NOMO-1 (cell line): ENCODE data around the gene DPH3.
"Not testable (repeated sequence)": the region's sequence is repeated elsewhere in the genome, so short reads cannot be mapped to it uniquely, and the experiment has no call there.

Experiments used
- DNase-seq, 2 experiments: peaks; one replicate each; lab custom pipeline; 2025; ENCODE audit not compliant: unreplicated experiment in 2 of 2; lab: John Stamatoyannopoulos, UW

Gene DPH3

DNA sequence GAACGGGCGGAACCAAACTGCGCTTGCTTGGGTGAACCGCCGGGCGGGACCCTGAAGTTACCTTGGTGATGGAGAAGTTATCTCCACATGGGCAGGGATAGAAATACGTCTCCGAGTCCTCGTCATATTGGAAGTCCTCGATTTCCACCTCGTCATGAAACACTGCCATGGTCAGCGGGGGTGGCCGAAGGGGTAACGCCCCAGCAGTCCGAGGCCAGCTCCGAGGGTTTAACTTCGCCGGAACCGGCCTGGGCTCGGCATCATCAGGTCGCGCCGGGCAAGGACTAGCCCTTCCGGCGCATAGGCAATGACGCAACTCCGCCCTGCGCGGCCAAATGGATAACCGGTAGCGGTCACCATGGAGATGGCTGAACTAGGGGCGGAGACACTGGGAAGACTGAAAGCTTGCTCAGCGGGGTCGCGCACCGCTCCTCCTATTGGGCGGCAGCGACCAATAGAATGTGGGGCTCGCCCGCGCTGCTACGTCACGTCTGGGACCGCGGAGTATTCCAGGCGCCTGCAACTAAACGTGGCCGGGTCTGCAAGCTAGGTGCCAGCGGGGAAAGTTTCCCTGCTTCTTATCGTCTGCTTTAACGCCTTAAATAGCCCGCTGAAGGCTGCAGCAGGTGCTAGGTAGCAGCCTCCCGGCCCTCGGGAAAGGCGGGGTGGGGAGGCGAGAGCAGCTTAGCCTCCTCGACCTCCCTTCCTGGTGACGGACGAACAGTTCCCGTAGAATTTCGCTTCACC lies at the start of gene DPH3, which contains the start of gene OXNAD1:
Gene DPH3 (minus strand): TSS at position 236 of the 747 bp plus-strand sequence. CDS start 67 bp downstream, at position 169.
Gene OXNAD1 (plus strand): TSS at position 505 of the 747 bp plus-strand sequence. CDS start 5,741 bp downstream, outside the sequence.
- peak; percentile 98 to 99 for DNase-seq

DNA sequence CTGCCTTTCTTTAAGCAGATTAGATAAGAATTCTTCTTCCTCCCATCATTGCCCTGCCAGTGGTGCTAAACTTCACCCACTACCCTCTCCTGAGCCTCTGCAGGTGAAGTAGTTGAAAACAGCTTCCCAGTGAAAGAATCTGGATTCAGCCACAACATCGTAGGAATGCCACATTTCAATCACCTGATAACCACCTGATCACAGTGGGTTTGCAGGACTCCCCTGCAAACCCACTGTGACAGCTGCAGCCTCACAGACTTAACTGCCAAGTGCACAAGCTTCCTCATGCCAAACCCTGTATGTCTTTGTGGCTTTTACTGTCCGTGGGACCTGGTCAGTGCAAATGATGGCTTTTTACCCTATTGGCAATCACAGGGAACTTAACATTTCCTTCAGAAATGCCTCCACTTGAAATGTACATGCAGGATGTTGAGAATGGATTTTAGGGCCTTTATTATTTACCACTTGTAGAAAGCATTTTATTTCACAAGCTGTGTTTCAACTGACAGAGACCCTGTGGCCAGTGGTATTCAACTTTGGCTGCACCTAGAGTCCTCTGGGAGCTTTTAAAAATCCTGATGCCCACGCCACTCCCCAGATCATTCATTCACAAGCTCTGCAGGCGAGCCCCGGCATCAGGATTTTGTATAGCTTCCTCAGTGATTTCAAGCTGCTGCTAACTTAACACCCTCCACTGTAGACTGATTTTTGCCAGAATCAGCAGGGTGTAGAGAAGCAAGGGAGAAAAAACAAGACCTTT lies 49.3 kb upstream of the DPH3 start:
- DNase-seq = no peak

DNA sequence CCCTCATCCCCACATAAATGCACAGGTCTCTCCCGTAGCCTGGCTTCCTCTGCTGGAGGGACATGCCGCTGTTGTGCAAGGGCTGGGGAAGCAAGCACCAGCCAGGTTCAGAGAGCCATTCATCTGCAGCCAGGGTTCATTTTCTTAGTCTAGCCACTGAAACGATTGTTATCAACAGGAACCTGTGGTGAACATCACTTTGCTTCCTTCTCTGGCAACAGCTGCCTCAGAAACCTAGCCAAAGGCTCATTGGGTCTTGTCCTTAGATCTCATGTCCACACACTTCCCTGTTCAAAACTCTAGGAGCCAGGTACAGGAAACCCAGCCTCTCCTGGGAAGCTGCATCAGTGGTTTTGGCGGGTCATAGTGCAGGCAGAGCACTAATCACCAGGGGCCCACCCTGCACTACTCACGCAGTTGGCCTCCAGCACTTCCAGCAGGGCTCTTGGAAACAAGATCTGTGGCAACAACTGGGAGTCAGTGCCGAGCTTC lies 47.3 kb upstream of the DPH3 start:
- no peak for DNase-seq

DNA sequence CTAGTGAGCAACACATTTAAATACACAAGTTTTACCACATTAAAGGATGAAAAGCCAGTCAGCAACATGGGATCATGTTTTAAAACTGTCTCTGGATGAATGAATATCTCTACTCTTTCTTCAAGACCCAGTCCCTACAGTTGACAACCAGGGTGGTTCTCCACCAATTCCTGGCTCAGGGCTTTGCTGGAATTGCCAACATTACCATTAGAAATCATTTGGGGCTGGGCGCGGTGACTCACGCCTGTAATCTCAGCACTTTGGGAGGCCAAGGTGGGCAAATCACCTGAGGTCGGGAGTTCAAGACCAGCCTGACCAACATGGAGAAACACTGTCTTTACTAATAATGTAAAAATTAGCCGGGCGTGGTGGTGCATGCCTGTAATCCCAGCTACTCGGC lies 45.7 kb upstream of the DPH3 start:
- not testable (repeated sequence) for DNase-seq

DNA sequence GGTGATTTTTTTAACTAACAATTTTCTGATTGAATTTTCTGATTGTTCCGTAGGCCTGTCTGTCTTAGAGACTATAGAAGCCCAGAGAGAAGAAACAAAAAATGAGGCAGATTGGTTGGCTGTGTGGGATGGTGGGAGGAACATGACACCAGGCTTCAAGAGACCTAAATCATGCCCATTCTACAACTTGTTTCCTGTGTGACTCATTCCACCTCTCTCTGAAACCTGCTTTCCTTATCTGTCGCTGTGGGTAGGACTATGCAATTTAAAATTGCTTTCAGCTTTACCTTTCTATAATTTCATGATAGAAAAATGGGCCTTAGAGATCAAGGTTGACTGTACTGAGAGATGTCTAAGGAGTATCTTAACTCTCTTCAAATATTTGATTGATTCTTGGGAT lies 44.8 kb upstream of the DPH3 start:
- DNase-seq = peak; percentile 47 to 66

DNA sequence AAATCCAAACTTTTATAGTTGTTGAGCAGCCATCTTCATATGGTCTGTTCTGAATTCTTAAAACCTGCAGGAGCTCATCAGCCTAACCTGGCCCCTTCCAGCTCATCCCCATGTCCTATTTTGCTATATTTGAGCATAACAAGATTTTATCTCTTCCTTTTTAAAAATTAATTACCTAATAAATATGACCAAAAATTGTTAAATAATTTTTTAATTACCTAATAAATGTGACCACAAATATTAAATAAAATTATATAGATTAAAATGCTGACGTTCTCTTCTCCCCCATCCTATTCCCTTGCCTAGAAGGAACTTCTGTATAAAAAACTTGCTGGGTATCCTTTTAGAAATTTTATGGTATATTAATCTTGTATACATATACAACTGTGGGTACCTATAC lies 44.0 kb upstream of the DPH3 start:
- no peak for DNase-seq

- DNase-seq = no peak
These were observed 43.2 kb upstream of the DPH3 start for GRCh38 chr3:16307832-16308531.

- no peak for DNase-seq
These were observed 40.4 kb upstream of the DPH3 start for GRCh38 chr3:16305111-16305541.

DNA sequence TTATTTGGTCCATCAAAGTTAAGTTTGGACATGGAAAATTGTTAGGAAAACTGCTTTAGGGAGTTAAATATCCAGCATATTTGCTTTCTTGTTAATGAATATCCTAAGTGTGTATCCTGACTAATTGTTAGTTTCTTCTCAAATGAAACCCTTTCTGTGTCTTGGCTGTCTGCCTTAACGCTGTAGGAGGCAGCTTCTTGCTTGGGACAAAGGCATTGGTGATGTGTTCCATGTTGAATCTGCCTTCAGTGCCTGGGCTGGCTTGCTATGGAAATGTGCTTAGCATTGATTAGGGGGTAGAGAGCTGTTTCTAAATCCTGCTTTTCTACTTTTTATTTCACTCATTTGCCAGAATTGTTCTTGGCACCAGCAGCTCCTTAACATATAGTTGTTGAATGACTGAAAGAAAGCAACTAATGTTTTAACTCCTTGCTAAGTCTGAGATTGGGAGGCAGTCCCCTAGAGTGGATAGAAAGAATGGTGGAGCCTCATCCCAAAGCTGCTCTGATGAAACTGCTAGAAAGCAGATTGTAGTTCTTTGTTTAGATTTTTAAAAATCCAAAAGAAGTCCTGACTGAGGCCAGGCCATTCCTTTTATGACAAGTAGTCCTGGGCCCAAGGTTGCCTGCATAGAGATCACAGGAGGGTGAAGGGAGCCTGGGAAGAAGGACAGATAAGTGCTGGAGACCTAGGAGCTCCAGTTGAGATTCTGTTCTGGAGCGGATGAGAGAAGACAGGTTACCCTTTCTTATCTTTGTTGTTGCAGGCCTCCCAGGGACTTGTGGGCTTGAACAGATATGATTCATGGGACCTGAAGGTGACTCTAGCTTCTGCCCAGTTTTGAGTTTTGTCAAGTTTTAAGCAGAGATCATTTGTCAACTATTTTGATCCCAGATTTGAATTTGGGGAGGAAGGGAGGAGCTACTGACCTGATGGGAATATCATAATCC lies 39.6 kb upstream of the DPH3 start:
- no peak for DNase-seq

GRCh38 chr3:16303037-16303575 lies 38.4 kb upstream of the DPH3 start:
- no peak for DNase-seq

GRCh38 chr3:16302082-16302631 lies 37.4 kb upstream of the DPH3 start:
- no peak for DNase-seq

- DNase-seq = no peak
These were observed 36.8 kb upstream of the DPH3 start for GRCh38 chr3:16301507-16301906.

- DNase-seq = no peak
These were observed 36.2 kb upstream of the DPH3 start for GRCh38 chr3:16300881-16301359.

GRCh38 chr3:16300307-16300706 lies 35.6 kb upstream of the DPH3 start:
- no peak for DNase-seq

GRCh38 chr3:16299746-16300145 lies 35.0 kb upstream of the DPH3 start:
- DNase-seq = no peak

DNA sequence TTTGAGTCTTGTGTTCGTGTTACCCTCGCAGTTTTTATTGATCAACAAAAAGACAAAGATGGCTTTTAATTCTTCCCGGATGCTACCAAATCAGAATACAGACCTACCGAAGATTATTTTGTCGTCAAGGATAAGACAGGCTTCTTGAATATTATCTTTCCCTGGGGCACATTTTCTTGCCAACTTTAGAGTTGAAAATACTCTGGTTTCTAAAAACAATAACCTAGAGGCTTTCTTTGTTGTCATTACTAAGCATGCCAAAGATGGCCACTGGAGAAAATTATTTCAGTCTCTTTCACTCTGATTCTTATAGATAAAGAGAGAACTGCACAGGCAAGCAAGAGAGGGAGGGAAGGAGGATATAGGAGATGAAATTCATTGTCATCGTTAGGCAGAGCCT lies 34.1 kb upstream of the DPH3 start:
- DNase-seq = no peak

- no peak for DNase-seq
These were observed 33.5 kb upstream of the DPH3 start for GRCh38 chr3:16297997-16298885.

DNA sequence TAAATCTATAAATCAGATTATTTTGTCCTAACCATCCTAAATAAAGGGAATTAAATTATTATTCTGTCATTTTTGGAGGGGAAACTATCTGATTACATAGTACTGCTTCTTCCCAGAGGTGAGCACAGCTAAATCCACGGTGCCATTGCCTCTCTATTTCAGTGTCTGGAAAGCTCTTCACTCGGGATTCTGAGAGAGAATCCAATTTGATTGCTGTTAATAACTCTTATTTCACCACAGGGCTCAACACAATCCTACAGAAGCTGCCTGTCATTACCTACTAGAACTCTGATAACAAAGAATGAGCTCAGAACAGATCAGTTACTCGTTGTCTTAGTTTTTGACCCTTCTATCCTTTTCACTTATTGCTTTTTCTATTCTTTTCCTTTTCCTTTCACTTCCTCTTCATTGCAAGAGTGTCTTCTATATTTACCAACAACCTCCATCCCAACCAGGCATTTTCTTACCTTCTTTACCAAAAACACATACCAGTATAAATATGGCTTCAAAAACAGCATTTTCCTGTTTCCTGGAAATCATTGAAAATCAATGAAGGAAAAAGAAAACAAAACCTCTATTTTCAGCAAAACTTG lies 30.7 kb upstream of the DPH3 start:
- peak in 1 of 2 experiments; percentile 50 for DNase-seq
